GM19468 (cell line): ENCODE measurements around the gene CAPN14.

Source experiments
- ATAC-seq: cut with Tn5 transposase; IDR thresholded peaks from one replicate; pipeline ENCODE4 v1.9.1; 2021; ENCODE audit warnings: mild to moderate bottlenecking, moderate library complexity, moderate number of reproducible peaks; ENCODE audit not compliant: unreplicated experiment; ENCODE audit errors: extremely low read depth

The CAPN14 gene

GRCh38 chr2:31217465-31218200, at the start of gene CAPN14:
CAPN14 (minus strand) TSS chr2:31217515; CDS start chr2:31205447, 12,068 bp downstream.
- ATAC-seq: no peak

- ATAC-seq: no peak
Observed at GRCh38 chr2:31266804-31267203, 49.5 kb upstream of the CAPN14 start.

- ATAC-seq: no peak
Observed at GRCh38 chr2:31265234-31265633, 47.9 kb upstream of the CAPN14 start.

- ATAC-seq: no peak
Observed at GRCh38 chr2:31263636-31264190, 46.4 kb upstream of the CAPN14 start.

- ATAC-seq: no peak
Observed at GRCh38 chr2:31260870-31261269, 43.6 kb upstream of the CAPN14 start.

- no peak for ATAC-seq
Observed at GRCh38 chr2:31259075-31259474, 41.8 kb upstream of the CAPN14 start.

GRCh38 chr2:31258351-31258750, 41.0 kb upstream of the CAPN14 start:
- no peak for ATAC-seq

GRCh38 chr2:31256611-31257382, 39.5 kb upstream of the CAPN14 start:
- ATAC-seq: no peak

GRCh38 chr2:31255911-31256571, 38.7 kb upstream of the CAPN14 start:
- peak; percentile 45 for ATAC-seq

GRCh38 chr2:31254237-31255203, 37.2 kb upstream of the CAPN14 start:
- no peak for ATAC-seq

GRCh38 chr2:31253356-31254131, 36.2 kb upstream of the CAPN14 start:
- ATAC-seq: no peak

- no peak for ATAC-seq
Observed at GRCh38 chr2:31251851-31252250, 34.5 kb upstream of the CAPN14 start.

GRCh38 chr2:31251018-31251417, 33.7 kb upstream of the CAPN14 start:
- no peak for ATAC-seq

GRCh38 chr2:31249009-31249690, 31.8 kb upstream of the CAPN14 start:
- ATAC-seq: no peak

- ATAC-seq: no peak
Observed at GRCh38 chr2:31248139-31248538, 30.8 kb upstream of the CAPN14 start.

GRCh38 chr2:31247711-31248110, 30.4 kb upstream of the CAPN14 start:
- no peak for ATAC-seq

GRCh38 chr2:31246184-31246852, 29.0 kb upstream of the CAPN14 start:
- no peak for ATAC-seq

GRCh38 chr2:31244101-31244500, 26.8 kb upstream of the CAPN14 start:
- no peak for ATAC-seq
